ENCODE measurements around the gene UNC80.

GRCh38 chr2:209868271-209868994 lies 96.8 kb downstream of the UNC80 start:
- TF ChIP-seq, protein P1, sequence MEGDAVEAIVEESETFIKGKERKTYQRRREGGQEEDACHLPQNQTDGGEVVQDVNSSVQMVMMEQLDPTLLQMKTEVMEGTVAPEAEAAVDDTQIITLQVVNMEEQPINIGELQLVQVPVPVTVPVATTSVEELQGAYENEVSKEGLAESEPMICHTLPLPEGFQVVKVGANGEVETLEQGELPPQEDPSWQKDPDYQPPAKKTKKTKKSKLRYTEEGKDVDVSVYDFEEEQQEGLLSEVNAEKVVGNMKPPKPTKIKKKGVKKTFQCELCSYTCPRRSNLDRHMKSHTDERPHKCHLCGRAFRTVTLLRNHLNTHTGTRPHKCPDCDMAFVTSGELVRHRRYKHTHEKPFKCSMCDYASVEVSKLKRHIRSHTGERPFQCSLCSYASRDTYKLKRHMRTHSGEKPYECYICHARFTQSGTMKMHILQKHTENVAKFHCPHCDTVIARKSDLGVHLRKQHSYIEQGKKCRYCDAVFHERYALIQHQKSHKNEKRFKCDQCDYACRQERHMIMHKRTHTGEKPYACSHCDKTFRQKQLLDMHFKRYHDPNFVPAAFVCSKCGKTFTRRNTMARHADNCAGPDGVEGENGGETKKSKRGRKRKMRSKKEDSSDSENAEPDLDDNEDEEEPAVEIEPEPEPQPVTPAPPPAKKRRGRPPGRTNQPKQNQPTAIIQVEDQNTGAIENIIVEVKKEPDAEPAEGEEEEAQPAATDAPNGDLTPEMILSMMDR (IDR thresholded peaks at IDR 0.05): no peak
- no peak for TF ChIP-seq ZFX (IDR thresholded peaks at IDR 0.05; ENCODE audit: borderline replicate concordance)
